ENCODE measurements around the gene KCNK17. TPM values are rescaled to one million over a fixed set of nuclear protein-coding genes. Genes with fewer than 3 reads are reported as not detected.

Gene KCNK17
- total RNA-seq, 1 experiment from 2014 or later, result 1.2 TPM

GRCh38 chr6:39327507-39327906 lies 13.3 kb upstream of the KCNK17 start:
- Histone ChIP-seq H3K56ac (ENCODE audit: insufficient read length, low read depth, low read length) (no peak overlapping the region), H3K18ac (ENCODE audit: insufficient read length, low read depth, low read length) (no peak overlapping the region), H4K91ac (ENCODE audit: insufficient read length, low read depth, low read length) (no peak overlapping the region), H2BK15ac (ENCODE audit: low read depth, low read length) (no peak overlapping the region), H2BK120ac (ENCODE audit: low read depth, low read length, poor library complexity, severe bottlenecking) (no peak overlapping the region), H3K4me2 (ENCODE audit: insufficient read depth, insufficient read length, low read length) (no peak overlapping the region), H3K27ac (ENCODE audit: insufficient read length, low read depth, low read length) (no peak overlapping the region), H3K9ac (ENCODE audit: extremely low read depth, insufficient read length, low read length) (no peak overlapping the region), H3K23ac (ENCODE audit: insufficient read length, low read depth, low read length) (no peak overlapping the region), H4K8ac (replicated peaks; ENCODE audit: insufficient read length, low read depth, low read length) (no peak overlapping the region), H3K4me1 (ENCODE audit: insufficient read depth, low read length) (no peaks in the 10 kb centered on the region), H2AK5ac (ENCODE audit: insufficient read length, low read length) (no peak overlapping the region), H3K4ac (ENCODE audit: low read depth, low read length) (no peak overlapping the region), H2BK12ac (ENCODE audit: insufficient read length, low read depth, low read length) (no peak overlapping the region), H2AFZ (ENCODE audit: low read length) (no peak overlapping the region), H4K20me1 (ENCODE audit: control insufficient read depth, insufficient read depth, insufficient read length) (no peaks in the 10 kb centered on the region), H3K23me2 (ENCODE audit: insufficient read length, low read depth, low read length, poor library complexity, severe bottlenecking) (no peaks in the 10 kb centered on the region), H3K27me3 (ENCODE audit: insufficient read depth, low read length) (no peaks in the 10 kb centered on the region; the same call in 1 of the 2 replicates), H2BK20ac (ENCODE audit: low read depth, low read length, poor library complexity, severe bottlenecking) (no peak overlapping the region), H4K5ac (ENCODE audit: insufficient read length, low read depth, low read length) (no peak overlapping the region), H3K79me2 (ENCODE audit: insufficient read depth, low read length) (no peaks in the 10 kb centered on the region), H3K9me3 (ENCODE audit: control insufficient read depth, low read depth, low read length) (no peaks in the 10 kb centered on the region), H2BK5ac (ENCODE audit: insufficient read length, low read length) (no peak overlapping the region), H3K14ac (ENCODE audit: insufficient read depth, low read length) (no peak overlapping the region; the same call in 1 of the 2 replicates), H3T11ph (ENCODE audit: low read length) (no peak overlapping the region), H3K79me1 (ENCODE audit: insufficient read depth, low read depth, low read length, poor library complexity, severe bottlenecking) (no peaks in the 10 kb centered on the region)
- no peak for DNase-seq
- no peaks in the 10 kb centered on the region for H3K9me3 Mint-ChIP-seq
- no peaks in the 10 kb centered on the region; a peak in 1 of 7 replicates for H3K36me3 Mint-ChIP-seq (ENCODE audit: insufficient read depth in 1 of 3, low read depth in 3 of 3)
- no peak for TF ChIP-seq CTCF (conservative IDR thresholded peaks at IDR 0.05)
- peaks cover 46% of the 10 kb centered on the region for H3K27me3 Mint-ChIP-seq (ENCODE audit: low read depth)
- H3K4me1 Mint-ChIP-seq, result no peaks in the 10 kb centered on the region
- no peak overlapping the region; a peak in 1 of 7 replicates for H3K27ac Mint-ChIP-seq
- WGBS (ENCODE audit: extremely low coverage, insufficient read length, low lambda C conversion rate), result no CpG with 5 or more reads among the region's 5 CpGs
- H3K4me3 Mint-ChIP-seq, result no peak overlapping the region

Data from H9 (cell line).